KMS-11 (cell line): ENCODE measurements around the gene RSPH1.

Source experiments
- H2AFZ ChIP-seq: fragments of 200-600 bp; sonication (generic); 2 replicates; pipeline ENCODE4 v1.6.1; 2016; ENCODE audit warnings: antibody characterized with exemption, mixed run types, low read depth
- H3K27ac ChIP-seq: fragments of 200-600 bp; sonication (generic); 2 replicates; pipeline ENCODE4 v1.6.1; 2016; ENCODE audit warnings: mild to moderate bottlenecking, mixed run types
- H3K27me3 ChIP-seq: fragments of 200-600 bp; sonication (generic); 2 replicates; pipeline ENCODE4 v1.6.1; 2017; ENCODE audit warnings: mild to moderate bottlenecking, low read depth, mixed run types, moderate library complexity; ENCODE audit not compliant: insufficient read depth
- H3K36me3 ChIP-seq: fragments of 200-600 bp; sonication (generic); 2 replicates; pipeline ENCODE4 v1.6.1; 2017; ENCODE audit warnings: mild to moderate bottlenecking, mixed run types; ENCODE audit not compliant: insufficient read depth
- H3K4me1 ChIP-seq: fragments of 200-600 bp; sonication (generic); 2 replicates; pipeline ENCODE4 v1.6.1; 2016; ENCODE audit warnings: mild to moderate bottlenecking, low read depth, mixed run types; ENCODE audit not compliant: poor library complexity, severe bottlenecking
- H3K4me2 ChIP-seq: fragments of 200-600 bp; sonication (generic); 2 replicates; pipeline ENCODE4 v1.7.0; 2016; ENCODE audit warnings: mild to moderate bottlenecking, mixed run types
- H3K4me3 ChIP-seq: fragments of 200-600 bp; sonication (generic); IDR thresholded peaks from 2 replicates; pipeline ENCODE4 v1.6.1; 2017; ENCODE audit warnings: low read depth, low read length, mixed read lengths; ENCODE audit not compliant: insufficient read depth
- H3K79me2 ChIP-seq: fragments of 200-600 bp; sonication (generic); 2 replicates; pipeline ENCODE4 v1.6.1; 2016; ENCODE audit warnings: low read depth, mixed run types; ENCODE audit not compliant: insufficient read depth
- H3K9ac ChIP-seq: fragments of 200-600 bp; sonication (generic); 2 replicates; pipeline ENCODE4 v1.6.1; 2016; ENCODE audit warnings: mild to moderate bottlenecking, mixed run types
- H4K20me1 ChIP-seq: fragments of 200-600 bp; sonication (generic); 2 replicates; pipeline ENCODE4 v1.6.1; 2016; ENCODE audit warnings: mild to moderate bottlenecking, mixed run types; ENCODE audit not compliant: insufficient read depth
- CTCF ChIP-seq: fragments of 200-600 bp; sonication (generic); conservative IDR thresholded peaks from 2 replicates; pipeline ENCODE4 v1.6.1; 2017; ENCODE audit warnings: low read depth, mild to moderate bottlenecking, antibody characterized with exemption, low read length, moderate library complexity, mixed read lengths

The RSPH1 gene

GRCh38 chr21:42425591-42425990 is 70.4 kb downstream of the RSPH1 start:
- no peaks in the 10 kb centered on the region for H3K4me1 ChIP-seq
- H3K79me2 ChIP-seq: no peaks in the 10 kb centered on the region
- no peak overlapping the region for H3K27ac ChIP-seq
- H3K36me3 ChIP-seq: no peaks in the 10 kb centered on the region
- no peak for TF ChIP-seq CTCF
- no peak overlapping the region for H3K4me3 ChIP-seq
- no peak overlapping the region for H3K9ac ChIP-seq
- H3K27me3 ChIP-seq: peaks cover 50% of the 10 kb centered on the region; the same call in 1 of the 2 replicates
- no peaks in the 10 kb centered on the region for H4K20me1 ChIP-seq
- no peak overlapping the region for H2AFZ ChIP-seq
- H3K4me2 ChIP-seq: no peak overlapping the region

GRCh38 chr21:42424914-42425541 is 71.0 kb downstream of the RSPH1 start:
- Histone ChIP-seq H2AFZ (no peak overlapping the region), H4K20me1 (no peaks in the 10 kb centered on the region), H3K4me3 (no peak overlapping the region), H3K9ac (no peak overlapping the region), H3K4me2 (no peak overlapping the region), H3K4me1 (no peaks in the 10 kb centered on the region), H3K36me3 (no peaks in the 10 kb centered on the region), H3K27ac (no peak overlapping the region), H3K27me3 (peaks cover 50% of the 10 kb centered on the region; the same call in 1 of the 2 replicates), H3K79me2 (no peaks in the 10 kb centered on the region)
- no peak for TF ChIP-seq CTCF

- Histone ChIP-seq H4K20me1 (no peaks in the 10 kb centered on the region), H3K27ac (no peak overlapping the region), H3K27me3 (peaks cover 40% of the 10 kb centered on the region; the same call in 1 of the 2 replicates), H3K9ac (no peak overlapping the region), H3K4me1 (no peaks in the 10 kb centered on the region), H3K4me2 (no peak overlapping the region), H2AFZ (no peak overlapping the region), H3K36me3 (no peaks in the 10 kb centered on the region), H3K4me3 (no peak overlapping the region), H3K79me2 (no peaks in the 10 kb centered on the region)
- TF ChIP-seq CTCF: no peak
Measured at GRCh38 chr21:42423685-42424084, 72.3 kb downstream of the RSPH1 start.

- Histone ChIP-seq H3K4me2 (no peak overlapping the region), H3K27ac (no peak overlapping the region), H4K20me1 (no peaks in the 10 kb centered on the region), H2AFZ (no peak overlapping the region), H3K27me3 (peaks cover 39% of the 10 kb centered on the region; the same call in 1 of the 2 replicates), H3K36me3 (no peaks in the 10 kb centered on the region), H3K4me1 (no peaks in the 10 kb centered on the region), H3K4me3 (no peak overlapping the region), H3K79me2 (no peaks in the 10 kb centered on the region), H3K9ac (no peak overlapping the region)
- no peak for TF ChIP-seq CTCF
Measured at GRCh38 chr21:42423197-42423675, 72.8 kb downstream of the RSPH1 start.
